AG20443 (cell line): ENCODE data around the gene RIT2.
"Not testable (repeated sequence)": the region's sequence is repeated elsewhere in the genome, so short reads cannot be mapped to it uniquely, and the experiment has no call there.

Experiments
- DNase-seq: peaks from one replicate; pipeline ENCODE4 v3.0.0; 2012; ENCODE audit warnings: low spot score, mixed read lengths

Gene RIT2

GRCh38 chr18:42838546-42839145 lies 276.8 kb downstream of the RIT2 start:
- DNase-seq: no peak

DNA sequence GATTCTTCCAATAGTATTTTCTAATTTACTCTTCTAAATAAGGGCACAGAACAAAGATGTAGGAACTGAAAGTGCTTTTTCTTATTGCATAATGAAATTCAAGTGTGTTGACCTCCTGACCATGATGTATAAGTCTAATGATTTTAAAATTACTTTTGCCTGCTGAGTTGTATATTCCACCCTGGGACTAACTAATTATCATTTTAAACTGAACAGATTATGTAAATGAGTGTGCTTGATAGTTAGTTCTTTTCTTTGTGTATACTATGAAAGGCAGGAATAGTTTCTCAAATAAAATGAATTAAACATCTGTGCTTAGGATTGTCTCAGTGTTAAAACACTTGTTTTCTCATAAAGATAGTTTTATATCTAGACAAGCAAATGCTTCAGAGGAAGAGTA lies 284.5 kb downstream of the RIT2 start:
- DNase-seq: no peak

GRCh38 chr18:42828881-42829280 lies 286.6 kb downstream of the RIT2 start:
- no peak for DNase-seq

DNA sequence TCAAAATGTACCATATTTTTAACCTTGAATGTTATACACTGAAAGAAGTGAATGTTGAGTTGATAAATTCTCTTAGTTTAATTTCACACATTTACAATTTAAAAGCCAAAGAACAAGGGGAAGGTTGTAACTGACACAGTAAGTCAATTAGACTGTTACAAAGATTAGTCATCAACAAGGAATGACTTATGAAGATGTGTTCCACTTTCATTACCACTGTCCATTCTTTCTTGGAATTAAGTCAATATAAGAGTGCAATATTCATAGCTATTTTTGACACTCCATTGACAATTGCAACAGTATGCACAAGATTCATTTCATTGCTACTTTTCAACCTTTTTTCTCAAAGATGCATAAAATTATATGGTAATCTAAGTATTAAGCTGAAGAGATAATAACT lies 291.3 kb downstream of the RIT2 start:
- DNase-seq: no peak

- DNase-seq: no peak
These were observed 292.8 kb downstream of the RIT2 start for GRCh38 chr18:42822711-42823110.

DNA sequence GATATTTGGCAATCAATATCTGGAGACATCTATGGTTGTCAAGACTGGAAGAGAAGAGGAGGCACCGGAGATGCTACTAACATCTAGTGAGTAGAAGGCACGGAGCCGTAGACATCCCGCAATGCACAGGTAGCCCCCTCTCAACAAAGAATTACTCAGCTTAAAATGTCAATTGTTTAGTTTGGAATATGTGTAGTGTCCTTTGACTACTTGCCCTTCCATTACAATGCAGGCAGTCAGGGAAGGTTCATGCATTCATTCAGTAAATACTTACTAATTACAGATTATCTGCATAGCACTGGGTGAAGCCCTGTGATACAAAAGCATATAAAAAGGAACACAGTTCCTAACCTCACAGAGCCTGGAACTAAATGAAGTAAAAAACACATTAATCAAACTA lies 294.0 kb downstream of the RIT2 start:
- DNase-seq: no peak

DNA sequence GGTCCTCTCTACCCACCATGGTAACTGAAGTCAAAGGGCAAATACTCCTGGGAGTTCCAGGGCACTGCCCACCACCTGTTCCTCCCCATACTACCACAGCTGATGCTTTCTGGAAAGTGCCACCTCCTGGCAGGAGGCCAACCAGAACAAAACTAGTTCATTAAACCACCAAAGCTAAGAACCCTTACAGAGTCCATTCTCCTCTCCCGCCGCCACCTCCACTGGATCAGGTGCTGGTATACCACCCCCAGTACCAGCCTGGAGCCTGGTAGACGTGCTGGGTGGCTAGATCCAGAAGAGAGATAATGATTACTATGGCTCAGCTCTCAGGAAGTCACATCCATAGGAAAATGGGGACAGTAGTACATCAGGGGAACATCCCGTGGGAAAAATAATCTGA lies 300.9 kb downstream of the RIT2 start:
- no peak for DNase-seq

- no peak for DNase-seq
These were observed 301.3 kb downstream of the RIT2 start for GRCh38 chr18:42814184-42814583.

DNA sequence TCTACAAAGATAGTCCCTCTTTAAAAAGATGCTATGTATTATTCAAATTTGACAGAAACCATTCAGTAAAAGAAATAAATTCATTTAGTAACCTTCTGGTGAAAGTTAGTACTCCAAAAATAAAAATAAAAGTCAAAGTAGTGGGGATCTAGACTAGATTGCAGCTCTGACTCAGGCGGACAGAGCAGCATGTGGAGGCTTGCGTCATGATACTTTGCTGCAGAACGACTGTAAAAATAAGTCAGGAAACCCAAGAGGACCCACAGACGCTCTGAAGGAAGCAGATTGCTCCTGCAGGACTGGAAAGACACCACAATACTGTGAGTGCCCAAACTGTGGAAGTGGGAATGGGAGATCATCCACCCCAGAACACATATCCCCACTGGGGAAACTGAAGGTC lies 301.9 kb downstream of the RIT2 start:
- DNase-seq: no peak

DNA sequence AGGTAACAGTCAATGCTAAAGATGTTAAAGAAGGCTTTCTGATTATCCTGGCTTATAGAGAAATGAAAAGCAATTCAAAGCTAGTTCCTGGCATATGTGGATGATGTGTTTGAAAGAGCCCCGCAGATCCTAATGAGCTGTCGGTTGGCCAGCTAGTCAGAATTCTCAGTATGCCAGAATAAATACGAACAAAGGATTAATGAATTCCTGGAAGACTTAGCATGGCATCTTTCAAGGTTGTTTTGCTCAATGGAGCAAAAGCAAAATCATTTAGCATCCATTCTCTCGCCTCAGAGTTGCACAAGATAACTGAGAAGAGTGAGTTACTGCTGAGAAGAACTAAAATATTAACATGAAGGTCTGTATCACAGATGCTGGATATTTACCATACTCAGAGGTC lies 307.6 kb downstream of the RIT2 start:
- DNase-seq: no peak

DNA sequence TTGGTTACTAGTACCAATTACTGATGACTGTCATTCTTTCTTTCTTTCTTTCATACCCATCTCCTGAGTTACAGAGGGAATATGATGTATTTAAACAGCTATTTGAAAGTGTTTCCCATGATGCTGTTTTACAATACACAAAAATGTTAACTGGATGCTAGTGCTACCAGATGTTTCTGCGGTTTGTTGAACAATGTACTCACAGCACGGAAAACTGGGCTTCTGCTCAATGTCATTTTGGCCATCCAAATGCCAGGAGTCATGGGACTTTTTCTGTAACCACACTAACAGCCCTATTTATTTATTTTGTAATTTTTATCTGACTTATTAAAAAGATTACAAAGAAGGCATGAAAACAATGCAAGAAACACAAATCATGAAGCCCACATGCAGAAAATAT lies 313.8 kb downstream of the RIT2 start:
- DNase-seq: peak; percentile 30

- no peak for DNase-seq
These were observed 316.8 kb downstream of the RIT2 start for GRCh38 chr18:42798606-42799170.

- DNase-seq: not testable (repeated sequence)
These were observed 320.2 kb downstream of the RIT2 start for GRCh38 chr18:42795213-42795789.

DNA sequence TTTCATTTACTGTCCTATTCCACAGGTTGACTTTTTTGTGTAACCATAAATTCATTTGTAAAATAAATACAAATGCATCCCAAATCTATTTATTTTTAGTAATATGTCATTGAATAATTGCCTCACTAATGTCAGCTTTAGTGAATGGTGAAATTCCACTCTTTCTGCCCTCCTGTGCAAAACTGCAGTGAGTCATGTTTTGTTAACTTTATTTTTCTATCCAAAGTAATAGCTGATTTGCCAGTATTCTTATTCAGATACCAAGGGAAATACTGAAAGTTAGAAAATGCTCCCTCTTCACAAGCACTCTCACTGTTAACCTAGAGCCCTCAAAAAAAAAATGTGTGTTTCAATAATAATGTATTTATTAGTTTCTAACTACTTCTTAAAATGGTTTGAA lies 322.8 kb downstream of the RIT2 start:
- no peak for DNase-seq

DNA sequence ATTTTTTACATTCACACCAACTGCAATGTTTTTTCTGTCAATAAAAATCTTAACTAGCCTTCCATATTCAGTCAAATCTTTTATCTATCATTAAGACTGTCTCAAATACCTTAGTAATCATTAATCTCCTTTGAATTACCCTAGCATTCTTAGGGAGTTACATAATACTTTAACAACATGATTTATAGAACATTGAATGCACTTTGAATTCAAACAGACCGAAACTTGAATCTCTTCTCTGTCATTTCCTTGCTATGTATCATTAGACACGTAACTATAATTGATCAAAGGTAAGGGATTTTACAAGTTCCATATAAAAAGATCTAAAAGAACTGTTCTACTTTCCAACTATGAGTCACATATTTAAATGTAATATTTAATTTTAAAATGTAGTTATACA lies 330.9 kb downstream of the RIT2 start:
- no peak for DNase-seq

- DNase-seq: no peak
These were observed 332.6 kb downstream of the RIT2 start for GRCh38 chr18:42782929-42783328.

- no peak for DNase-seq
These were observed 334.1 kb downstream of the RIT2 start for GRCh38 chr18:42781298-42781815.

DNA sequence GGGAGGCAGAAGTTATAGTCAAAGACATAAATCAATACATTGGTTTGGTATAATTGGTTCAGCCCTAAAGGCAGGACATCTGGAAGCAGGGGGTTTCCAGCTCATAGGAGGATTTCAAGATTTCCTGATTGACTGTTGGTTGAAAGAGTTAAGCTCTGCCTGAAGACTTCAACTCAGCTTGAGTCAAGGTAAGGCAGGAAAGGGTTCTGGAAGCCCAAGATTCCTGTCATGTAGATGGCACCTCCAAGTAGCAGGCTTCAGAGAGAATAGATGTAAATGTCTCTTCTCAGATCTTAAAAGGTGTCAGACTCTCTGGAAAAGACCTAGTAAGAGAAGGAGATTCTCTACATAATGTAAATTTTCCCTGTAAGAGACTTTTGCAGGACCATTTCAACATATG lies 335.3 kb downstream of the RIT2 start:
- no peak for DNase-seq

- DNase-seq: no peak
These were observed 336.9 kb downstream of the RIT2 start for GRCh38 chr18:42778445-42779042.

- no peak for DNase-seq
These were observed 337.5 kb downstream of the RIT2 start for GRCh38 chr18:42778024-42778423.

GRCh38 chr18:42773870-42774269 lies 341.6 kb downstream of the RIT2 start:
- DNase-seq: no peak

DNA sequence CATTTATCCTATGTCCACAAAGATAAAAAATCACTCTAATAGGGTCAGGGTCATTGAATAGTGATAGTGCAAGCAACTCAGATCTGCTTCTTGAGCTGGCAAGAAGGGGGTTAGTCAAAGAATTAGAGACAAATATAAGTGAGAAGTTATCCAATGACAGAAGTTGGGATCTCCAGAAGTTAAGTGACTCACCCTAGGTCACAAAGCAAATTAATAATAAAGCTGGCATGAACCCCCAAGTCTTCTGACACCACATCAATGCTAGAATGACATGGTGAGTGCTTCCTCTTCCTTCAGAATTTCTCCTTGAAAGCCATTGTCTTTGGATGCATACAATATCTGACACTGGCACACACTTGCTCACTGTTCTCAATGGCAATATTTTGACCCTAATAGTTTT lies 343.5 kb downstream of the RIT2 start:
- no peak for DNase-seq

DNA sequence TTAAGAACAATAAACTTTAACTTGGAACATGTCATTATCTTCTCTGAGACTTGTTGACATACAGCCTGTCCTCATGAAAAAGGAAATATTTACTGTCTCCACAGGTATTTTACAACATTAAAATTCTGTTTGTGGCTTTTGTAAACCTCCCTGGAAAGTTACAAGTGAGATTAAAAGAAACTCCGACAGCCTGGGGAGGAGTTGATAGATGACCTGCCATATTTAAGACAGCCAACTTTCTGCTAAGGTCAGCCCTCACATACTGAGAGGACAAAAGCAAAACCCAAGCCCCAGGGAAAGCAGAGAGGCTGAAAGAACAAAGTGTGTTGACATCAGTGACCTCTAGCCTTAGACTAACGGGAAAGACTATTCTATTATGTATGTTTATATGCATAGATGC lies 350.2 kb downstream of the RIT2 start:
- no peak for DNase-seq
